Retinal pigment epithelial cell (primary cell): ENCODE measurements around the gene AWAT2.

Experiments
- DNase-seq: peaks from one replicate; pipeline ENCODE4 v3.0.0-alpha.2; 2010; ENCODE audit warnings: low read depth
- H3K4me3 ChIP-seq: 2 replicates; pipeline ENCODE4 v1.5.1; 2011; ENCODE audit warnings: mild to moderate bottlenecking, low read length, control low read depth, moderate library complexity
- TF ChIP-seq, protein P1 (sequence below): conservative IDR thresholded peaks from 2 replicates; pipeline ENCODE4 v1.5.1; 2011; ENCODE audit warnings: low read depth, low read length, control low read depth, inconsistent platforms

Gene AWAT2

DNA sequence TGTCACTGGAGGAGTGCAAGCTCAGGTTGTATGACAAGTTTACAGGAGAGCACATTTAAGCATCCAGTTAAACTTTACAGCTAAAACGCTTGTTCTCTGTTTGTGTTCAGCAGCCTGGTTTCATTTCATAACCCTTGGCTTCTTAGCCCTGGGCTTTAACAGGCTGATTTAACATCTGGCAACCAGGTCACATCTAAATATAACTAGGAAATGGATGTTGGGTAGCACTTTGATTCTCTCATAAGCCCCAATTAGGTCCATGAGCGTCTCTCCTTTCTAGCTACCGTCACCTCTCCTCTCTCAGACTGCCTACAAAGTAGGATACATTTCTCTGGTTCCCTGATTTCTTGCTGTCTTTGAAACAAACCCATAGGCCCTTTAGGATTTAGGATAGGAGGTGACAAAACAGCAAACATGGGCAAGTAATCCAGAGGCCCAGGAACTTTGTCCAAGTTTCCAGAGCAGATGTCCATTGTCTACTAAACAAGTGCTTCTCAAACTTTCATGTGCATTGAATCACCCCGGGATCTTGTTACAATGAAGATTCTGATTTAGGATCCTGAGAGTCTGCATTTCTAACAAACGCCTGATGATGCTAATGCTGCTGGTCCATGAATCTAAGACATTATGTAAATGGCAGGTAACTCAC, 35.0 kb upstream of the AWAT2 start:
- no peak overlapping the region for H3K4me3 ChIP-seq
- TF ChIP-seq, protein P1, sequence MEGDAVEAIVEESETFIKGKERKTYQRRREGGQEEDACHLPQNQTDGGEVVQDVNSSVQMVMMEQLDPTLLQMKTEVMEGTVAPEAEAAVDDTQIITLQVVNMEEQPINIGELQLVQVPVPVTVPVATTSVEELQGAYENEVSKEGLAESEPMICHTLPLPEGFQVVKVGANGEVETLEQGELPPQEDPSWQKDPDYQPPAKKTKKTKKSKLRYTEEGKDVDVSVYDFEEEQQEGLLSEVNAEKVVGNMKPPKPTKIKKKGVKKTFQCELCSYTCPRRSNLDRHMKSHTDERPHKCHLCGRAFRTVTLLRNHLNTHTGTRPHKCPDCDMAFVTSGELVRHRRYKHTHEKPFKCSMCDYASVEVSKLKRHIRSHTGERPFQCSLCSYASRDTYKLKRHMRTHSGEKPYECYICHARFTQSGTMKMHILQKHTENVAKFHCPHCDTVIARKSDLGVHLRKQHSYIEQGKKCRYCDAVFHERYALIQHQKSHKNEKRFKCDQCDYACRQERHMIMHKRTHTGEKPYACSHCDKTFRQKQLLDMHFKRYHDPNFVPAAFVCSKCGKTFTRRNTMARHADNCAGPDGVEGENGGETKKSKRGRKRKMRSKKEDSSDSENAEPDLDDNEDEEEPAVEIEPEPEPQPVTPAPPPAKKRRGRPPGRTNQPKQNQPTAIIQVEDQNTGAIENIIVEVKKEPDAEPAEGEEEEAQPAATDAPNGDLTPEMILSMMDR = no peak
- DNase-seq = no peak

DNA sequence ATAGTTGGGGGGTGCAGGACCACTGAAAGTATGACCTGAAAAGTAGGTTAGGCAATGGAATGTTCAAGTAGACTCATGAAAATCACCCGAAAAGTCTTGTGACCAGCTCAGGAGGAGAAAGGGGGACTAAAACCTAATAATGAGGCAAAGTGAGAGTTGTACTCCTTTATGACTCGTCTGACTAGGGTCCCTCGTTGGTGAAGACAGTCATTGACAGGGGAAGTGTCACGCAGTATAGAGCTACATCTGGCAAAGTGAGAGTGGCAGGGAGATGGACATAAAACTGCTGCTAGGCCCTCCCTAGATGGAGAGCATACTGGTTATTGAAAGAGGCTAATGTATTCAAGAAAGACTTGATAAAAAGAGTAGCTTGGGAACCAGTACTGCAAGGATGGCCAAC, 33.0 kb upstream of the AWAT2 start:
- no peak overlapping the region for H3K4me3 ChIP-seq
- TF ChIP-seq, protein P1 = no peak
- DNase-seq = no peak

DNA sequence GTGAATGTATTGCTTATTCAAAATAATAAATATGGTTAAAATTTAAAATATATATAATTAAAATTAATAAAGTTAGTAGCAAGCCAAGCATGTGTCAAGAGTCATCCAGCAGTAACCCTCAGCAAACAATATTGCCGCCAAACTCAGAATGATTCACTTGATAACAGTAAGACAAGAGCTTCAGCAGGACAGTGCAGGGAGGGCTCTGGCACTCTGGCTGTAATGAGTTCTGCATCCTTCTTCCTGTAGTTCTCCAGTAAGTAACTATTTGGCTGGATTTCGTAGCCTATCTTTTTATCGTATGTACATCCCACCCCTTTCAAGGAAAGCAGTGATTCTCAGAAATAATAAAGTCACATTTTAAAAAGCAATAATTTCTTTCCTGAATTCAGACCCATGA, 30.1 kb upstream of the AWAT2 start:
- no peak for DNase-seq
- TF ChIP-seq, protein P1 = no peak
- H3K4me3 ChIP-seq = no peak overlapping the region

DNA sequence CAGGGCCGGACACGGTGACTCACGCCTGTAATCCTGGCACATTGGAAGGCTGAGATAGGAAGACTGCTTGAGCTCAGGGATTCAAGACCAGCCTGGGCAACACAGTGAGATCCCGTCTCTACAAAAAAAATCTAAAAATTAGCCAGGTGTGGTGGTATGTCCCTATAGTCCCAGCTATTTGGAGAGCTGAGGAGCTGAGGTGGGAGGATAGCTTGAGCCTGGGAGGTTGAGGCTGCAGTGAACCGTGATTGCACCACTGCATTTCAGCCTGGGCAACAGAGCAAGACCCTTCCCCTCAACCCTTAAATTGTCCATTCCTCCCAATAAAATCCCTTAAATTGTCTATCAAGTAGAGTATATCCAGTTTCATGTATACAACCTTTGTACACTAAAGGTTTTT, 29.6 kb upstream of the AWAT2 start:
- TF ChIP-seq, protein P1 = no peak
- DNase-seq = no peak
- H3K4me3 ChIP-seq = no peak overlapping the region

DNA sequence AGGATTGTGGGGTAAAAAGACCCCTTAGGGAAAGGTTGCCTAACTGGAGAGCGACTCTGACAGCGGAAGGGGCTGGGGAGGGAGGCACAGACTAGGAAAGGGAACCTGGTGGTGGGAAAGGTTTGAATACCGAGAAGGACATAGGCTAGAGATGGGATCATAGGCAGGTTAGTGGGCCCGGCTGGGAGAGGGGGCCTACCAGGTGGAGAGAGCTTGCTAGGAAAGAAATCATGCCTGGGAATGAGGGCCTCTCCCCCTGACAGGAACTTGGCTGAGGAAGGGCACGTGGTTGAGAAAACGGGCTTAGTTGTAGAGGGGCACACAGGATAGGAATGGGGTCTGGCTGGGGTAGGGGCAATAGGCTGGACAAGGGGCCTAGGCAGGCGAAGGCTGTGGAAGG, 16.9 kb upstream of the AWAT2 start:
- TF ChIP-seq, protein P1 = no peak
- H3K4me3 ChIP-seq = no peak overlapping the region
- no peak for DNase-seq

DNA sequence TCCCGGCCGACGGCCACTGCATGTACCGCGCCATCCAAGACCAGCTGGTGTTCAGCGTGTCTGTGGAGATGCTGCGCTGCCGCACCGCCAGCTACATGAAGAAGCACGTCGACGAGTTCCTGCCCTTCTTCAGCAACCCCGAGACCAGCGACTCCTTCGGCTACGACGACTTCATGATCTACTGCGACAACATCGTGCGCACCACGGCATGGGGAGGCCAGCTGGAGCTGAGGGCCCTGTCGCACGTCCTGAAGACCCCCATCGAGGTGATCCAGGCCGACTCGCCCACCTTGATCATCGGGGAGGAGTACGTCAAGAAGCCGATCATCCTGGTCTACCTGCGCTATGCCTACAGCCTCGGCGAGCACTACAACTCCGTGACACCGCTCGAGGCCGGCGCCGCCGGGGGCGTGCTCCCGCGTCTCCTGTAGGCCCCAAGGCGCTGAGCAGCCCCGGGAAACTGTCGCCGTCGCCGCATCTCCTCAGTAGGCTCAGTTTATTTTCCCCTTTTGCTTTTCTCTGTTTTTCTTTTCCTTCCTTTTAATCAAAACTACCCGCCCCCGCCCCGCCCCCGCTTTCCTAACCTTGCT, 13.3 kb upstream of the AWAT2 start:
- no peak overlapping the region for H3K4me3 ChIP-seq
- no peak for DNase-seq
- TF ChIP-seq, protein P1 = no peak

DNA sequence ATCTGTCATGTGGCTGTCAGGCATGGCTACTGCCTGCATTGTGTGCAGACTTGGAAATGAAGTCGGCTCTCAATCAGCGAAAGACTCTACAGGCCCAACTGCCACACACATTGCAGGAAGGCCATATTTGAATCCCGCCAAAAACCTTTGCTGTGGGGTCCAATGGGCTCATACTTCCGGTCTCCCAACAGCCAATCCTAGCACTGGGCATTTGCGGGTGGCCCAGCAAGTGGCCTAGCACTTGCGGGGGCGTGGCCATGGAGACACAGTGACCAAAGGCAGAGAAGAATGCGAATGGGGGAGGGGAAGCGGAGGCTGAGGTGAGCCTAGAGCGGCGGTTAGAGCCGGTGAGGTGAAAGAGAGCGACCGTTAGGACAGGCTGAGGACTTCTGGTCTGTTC, 12.3 kb upstream of the AWAT2 start, which contains the start of gene OTUD6A:
Gene OTUD6A, plus strand, starts transcription at position 382 of the 400 bp plus-strand sequence. CDS start 68 bp downstream, outside the sequence.
- DNase-seq = no peak
- H3K4me3 ChIP-seq = no peak within 1 kb of the TSS
- TF ChIP-seq, protein P1 = no peak
